K562 (cell line): ENCODE data around the gene CDC14B. TPM values are rescaled to one million over a fixed set of nuclear protein-coding genes. Genes with fewer than 3 reads are reported as not detected.

Source experiments
- BACH1 ChIP-seq: fragments of 200-800 bp; sonication (Bioruptor generic); IDR thresholded peaks from 2 replicates; pipeline ENCODE4 v1.6.1; 2016; ENCODE audit warnings: missing genetic modification characterization, missing compliant biosample characterization
- CGGBP1 ChIP-seq: fragments of 250-450 bp; sonication (Bioruptor Pico); IDR thresholded peaks from 2 replicates; pipeline ENCODE4 v1.9.0; 2021; ENCODE audit warnings: mild to moderate bottlenecking
- E2F8 ChIP-seq: fragments of 450-650 bp; IDR thresholded peaks from 2 replicates; pipeline ENCODE4 v1.7.1; 2018; ENCODE audit warnings: mild to moderate bottlenecking, low read depth; ENCODE audit not compliant: partially characterized antibody
- ELK3 ChIP-seq: fragments of 450-650 bp; formaldehyde crosslinking; IDR thresholded peaks from 2 replicates; pipeline ENCODE4 v1.4.0; 2020; ENCODE audit warnings: mild to moderate bottlenecking
- FOXA3 ChIP-seq, 2 experiments: fragments of 450-650 bp in 1 of 2; sonication (generic) in 1 of 2; formaldehyde crosslinking; IDR thresholded peaks in 1 of 2; conservative IDR thresholded peaks in 1 of 2; 2 replicates each; pipeline versions ENCODE4 v1.4.0 to v1.8.0; 2020 to 2022; ENCODE audit warnings: mild to moderate bottlenecking in 2 of 2, missing genetic modification reagents in 1 of 2
- GABPB2 ChIP-seq: fragments of 250-450 bp; sonication (Bioruptor Pico); conservative IDR thresholded peaks from 2 replicates; pipeline ENCODE4 v1.5.1; 2021; ENCODE audit warnings: mild to moderate bottlenecking
- GATAD2B ChIP-seq: fragments of 450-650 bp; IDR thresholded peaks from 2 replicates; pipeline ENCODE4 v1.6.1; 2017; ENCODE audit warnings: mild to moderate bottlenecking, borderline replicate concordance
- JUND ChIP-seq, 2 experiments: IDR thresholded peaks; 2 replicates in 1 of 2; 3 replicates in 1 of 2; pipeline ENCODE4 v1.6.1; 2011; ENCODE audit warnings: borderline replicate concordance in 2 of 2, low read depth in 2 of 2, low read length in 2 of 2, improper control_type of control experiment in 1 of 2, missing biosample characterization in 1 of 2, missing genetic modification characterization in 1 of 2, missing genetic modification reagents in 1 of 2
- L3MBTL2 ChIP-seq: fragments of 450-650 bp; IDR thresholded peaks from 2 replicates; pipeline ENCODE4 v1.6.1; 2016; ENCODE audit warnings: mild to moderate bottlenecking, moderate library complexity
- MYC ChIP-seq, 2 experiments: fragments of 250-450 bp in 1 of 2; sonication (Bioruptor Pico) in 1 of 2; IDR thresholded peaks; 2 replicates each; pipeline versions ENCODE4 v1.5.1 to v1.6.1; 2012 to 2021; ENCODE audit warnings: low read depth in 2 of 2, borderline replicate concordance in 1 of 2, improper control_type of control experiment in 1 of 2, low read length in 1 of 2, mild to moderate bottlenecking in 1 of 2, moderate library complexity in 1 of 2
- NFE2L1 ChIP-seq: fragments of 450-650 bp; IDR thresholded peaks from 2 replicates; pipeline ENCODE4 v1.6.1; 2016; ENCODE audit warnings: missing genetic modification characterization, low read depth, mild to moderate bottlenecking, missing compliant biosample characterization, moderate library complexity, borderline replicate concordance
- POLR3A ChIP-seq: IDR thresholded peaks from 2 replicates; pipeline ENCODE4 v1.6.1; 2011; ENCODE audit warnings: borderline replicate concordance, mild to moderate bottlenecking, moderate library complexity; ENCODE audit not compliant: insufficient read length, insufficient read depth; ENCODE audit errors: extremely low read depth
- POLR3G ChIP-seq: IDR thresholded peaks from 2 replicates; pipeline ENCODE4 v1.6.1; 2011; ENCODE audit not compliant: insufficient read length, insufficient replicate concordance; ENCODE audit errors: extremely low read depth
- SRSF1 ChIP-seq: fragments of 200-400 bp; formaldehyde crosslinking; IDR thresholded peaks from 2 replicates; pipeline ENCODE4 v1.6.1; 2017; ENCODE audit warnings: mild to moderate bottlenecking, low read depth, low read length, moderate library complexity
- THRA ChIP-seq: fragments of 450-650 bp; IDR thresholded peaks from 2 replicates; pipeline ENCODE4 v1.6.1; 2017; ENCODE audit warnings: mild to moderate bottlenecking, moderate library complexity
- ZC3H8 ChIP-seq: fragments of 450-650 bp; IDR thresholded peaks from 2 replicates; pipeline ENCODE4 v1.6.1; 2017
- ZNF232 ChIP-seq: sonication (generic); formaldehyde crosslinking; IDR thresholded peaks from 2 replicates; pipeline ENCODE4 v1.8.0; 2022; ENCODE audit warnings: mild to moderate bottlenecking, missing genetic modification reagents
- ZNF354B ChIP-seq: fragments of 250-450 bp; sonication (Bioruptor Pico); IDR thresholded peaks from 2 replicates; pipeline ENCODE4 v1.4.0; 2020
- ZNF644 ChIP-seq: fragments of 200-800 bp; sonication (Bioruptor generic); IDR thresholded peaks from 2 replicates; pipeline ENCODE4 v1.6.1; 2016; ENCODE audit warnings: low read depth, missing genetic modification characterization, missing compliant biosample characterization
- polyA plus RNA-seq, 8 experiments: library from polyadenylated mRNA; depleted of rRNA in 4 of 8; stranded (reverse) in 5 of 8; unstranded in 3 of 8; fragments of >200 nt; fragmentation: Nextera tagmentation in 2 of 8; fragmentation: Illumina TruSeq in 1 of 8; extraction: Ambion mirVana in 2 of 8; extraction: Trizol in 1 of 8; gene quantifications; 2 replicates each; pipeline versions ENCODE4 v1.2.1 to v1.2.3, GENCODE V29; 2011 to 2014; ENCODE audit warnings: inconsistent platforms in 1 of 8, missing spikeins in 1 of 8
- total RNA-seq, 7 experiments: library from RNA; depleted of rRNA in 6 of 7; stranded (reverse); fragments of >200 nt in 6 of 7; fragmentation: Illumina TruSeq in 2 of 7; extraction: Trizol in 2 of 7; gene quantifications; 2 replicates each; pipeline versions ENCODE4 v1.2.1 to v1.2.3, GENCODE V29; 2011 to 2021; ENCODE audit warnings: low replicate concordance in 1 of 7
- TF ChIP-seq, protein P1 (sequence below): sonication (generic); formaldehyde crosslinking; IDR thresholded peaks from 2 replicates; pipeline ENCODE4 v1.8.0; 2022; ENCODE audit warnings: missing genetic modification reagents, mild to moderate bottlenecking, moderate library complexity, borderline replicate concordance

The CDC14B gene
- total and polyA plus RNA-seq, 9 of the 15 experiments (the other 6 are each of a cell fraction or from before 2014, with no cell fraction given), result 1.4 to 6.0 (median 3.8) TPM

- no peak for TF ChIP-seq CGGBP1 (CRISPR knock-in tag)
- TF ChIP-seq NFE2L1 (tag), result no peak
- no peak for TF ChIP-seq POLR3A
- TF ChIP-seq JUND (IDR thresholded peaks at IDR 0.05; ENCODE audit: borderline replicate concordance, low read depth, low read length), result no peak
- no peak for TF ChIP-seq JUND (tag; IDR thresholded peaks at IDR 0.05; ENCODE audit: borderline replicate concordance, low read depth, low read length)
- TF ChIP-seq L3MBTL2, result peak; percentile 71
- no peak for TF ChIP-seq GABPB2
- TF ChIP-seq THRA, result no peak
- no peak for TF ChIP-seq ZC3H8
- peak; percentile 58; the same call in 1 of the 2 replicates for TF ChIP-seq MYC (IDR thresholded peaks at IDR 0.05; ENCODE audit: low read depth, low read length)
- no peak for TF ChIP-seq MYC (CRISPR knock-in tag; IDR thresholded peaks at IDR 0.05; ENCODE audit: borderline replicate concordance, low read depth)
- no peak for TF ChIP-seq ZNF232
- TF ChIP-seq, protein P1, sequence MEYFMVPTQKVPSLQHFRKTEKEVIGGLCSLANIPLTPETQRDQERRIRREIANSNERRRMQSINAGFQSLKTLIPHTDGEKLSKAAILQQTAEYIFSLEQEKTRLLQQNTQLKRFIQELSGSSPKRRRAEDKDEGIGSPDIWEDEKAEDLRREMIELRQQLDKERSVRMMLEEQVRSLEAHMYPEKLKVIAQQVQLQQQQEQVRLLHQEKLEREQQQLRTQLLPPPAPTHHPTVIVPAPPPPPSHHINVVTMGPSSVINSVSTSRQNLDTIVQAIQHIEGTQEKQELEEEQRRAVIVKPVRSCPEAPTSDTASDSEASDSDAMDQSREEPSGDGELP (CRISPR knock-in tag), result peak; percentile 76
- no peak for TF ChIP-seq ZNF644 (tag)
- no peak for TF ChIP-seq ZNF354B
- no peak for TF ChIP-seq BACH1
- TF ChIP-seq SRSF1, result no peak
- no peak for TF ChIP-seq POLR3G
- no peak for TF ChIP-seq FOXA3 (CRISPR knock-in tag; conservative IDR thresholded peaks at IDR 0.05 in 1 of 2, IDR thresholded peaks at IDR 0.05 in 1 of 2)
- TF ChIP-seq E2F8, result peak; percentile 23
- TF ChIP-seq GATAD2B, result peak; percentile 35; the same call in 1 of the 2 replicates
- TF ChIP-seq ELK3 (CRISPR knock-in tag), result no peak
Observed at GRCh38 chr9:96566498-96567202, 53.0 kb downstream of the CDC14B start (continued).
